NCI-H1105 treated with DMSO at 0.1 percent for 48 hours (cell line): Measurements from ENCODE around the gene CCDC82.
"Not testable (repeated sequence)": the region's sequence is repeated elsewhere in the genome, so short reads cannot be mapped to it uniquely, and the experiment has no call there.

Experiments used
- DNase-seq: peaks from one replicate; lab custom pipeline; 2025; lab: John Stamatoyannopoulos, UW

Gene CCDC82

DNA sequence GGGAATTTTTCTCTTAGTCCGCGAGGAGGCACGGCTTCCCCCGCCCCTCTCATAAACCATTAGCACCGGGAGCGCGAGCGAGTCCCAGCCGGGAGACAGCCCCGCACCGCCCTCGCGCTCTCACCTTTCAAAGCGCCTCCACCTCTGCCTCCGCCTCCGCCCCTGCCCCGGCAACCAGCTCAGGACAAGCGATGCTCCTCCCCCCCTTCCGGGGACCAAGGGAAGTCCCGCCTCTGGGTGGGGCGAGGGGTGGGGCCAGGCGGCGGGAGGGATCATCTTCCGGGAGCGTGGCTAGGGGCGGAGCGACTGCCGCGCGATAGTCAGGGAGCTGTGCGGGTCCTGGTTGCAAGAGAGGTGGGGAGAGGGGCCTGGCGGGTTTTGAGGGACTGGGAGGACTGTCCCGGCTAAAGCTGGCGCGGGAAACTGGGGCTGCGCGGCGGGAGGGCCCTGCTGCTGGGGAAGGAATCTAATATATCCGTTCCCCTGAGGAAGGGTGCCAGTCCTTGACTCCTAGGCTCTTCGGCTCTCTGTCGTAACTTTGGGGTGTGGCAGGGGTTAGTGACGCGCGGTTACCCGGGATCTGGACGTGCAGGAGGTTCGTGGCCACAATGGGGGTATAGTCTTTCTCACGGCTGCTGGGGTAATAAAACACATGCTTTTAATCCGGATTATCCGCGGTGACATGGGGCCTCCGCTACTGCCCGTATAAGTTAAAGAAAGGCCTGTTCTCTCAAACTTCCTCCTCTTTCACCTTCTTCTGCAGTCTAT, at the start of gene CCDC82, which contains the start of gene JRKL:
Gene CCDC82, minus strand, starts transcription at position 193 of the 768 bp plus-strand sequence. CDS start 5,165 bp downstream, outside the sequence.
Gene JRKL, plus strand, starts transcription at position 294 of the 768 bp plus-strand sequence. CDS start 637 bp downstream, outside the sequence.
- peak; percentile 90 for DNase-seq

GRCh38 chr11:96432654-96433053, 42.9 kb upstream of the CCDC82 start:
- not testable (repeated sequence) for DNase-seq

- no peak for DNase-seq
Measured at GRCh38 chr11:96430668-96431067, 41.0 kb upstream of the CCDC82 start.

- DNase-seq = no peak
Measured at GRCh38 chr11:96424693-96425092, 35.0 kb upstream of the CCDC82 start.

DNA sequence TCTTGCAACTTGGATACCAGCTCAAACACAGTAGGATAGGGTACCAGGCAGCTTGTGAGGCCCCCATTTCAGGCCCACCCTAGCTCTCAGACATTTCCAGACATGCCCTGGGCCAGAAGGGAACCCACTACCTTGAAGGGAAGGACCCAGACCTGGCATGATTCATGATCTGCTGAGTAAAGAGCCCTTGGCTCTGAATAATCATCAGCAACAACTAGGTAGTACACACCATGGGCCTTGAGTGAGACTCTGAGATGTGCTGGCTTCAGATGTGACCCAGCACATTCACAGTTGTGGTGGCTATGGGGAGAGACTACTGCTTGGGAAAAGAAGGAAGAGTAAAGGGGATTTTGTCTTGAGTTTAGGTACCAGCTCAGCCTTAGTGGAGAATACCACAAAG, 23.7 kb upstream of the CCDC82 start:
- no peak for DNase-seq

DNA sequence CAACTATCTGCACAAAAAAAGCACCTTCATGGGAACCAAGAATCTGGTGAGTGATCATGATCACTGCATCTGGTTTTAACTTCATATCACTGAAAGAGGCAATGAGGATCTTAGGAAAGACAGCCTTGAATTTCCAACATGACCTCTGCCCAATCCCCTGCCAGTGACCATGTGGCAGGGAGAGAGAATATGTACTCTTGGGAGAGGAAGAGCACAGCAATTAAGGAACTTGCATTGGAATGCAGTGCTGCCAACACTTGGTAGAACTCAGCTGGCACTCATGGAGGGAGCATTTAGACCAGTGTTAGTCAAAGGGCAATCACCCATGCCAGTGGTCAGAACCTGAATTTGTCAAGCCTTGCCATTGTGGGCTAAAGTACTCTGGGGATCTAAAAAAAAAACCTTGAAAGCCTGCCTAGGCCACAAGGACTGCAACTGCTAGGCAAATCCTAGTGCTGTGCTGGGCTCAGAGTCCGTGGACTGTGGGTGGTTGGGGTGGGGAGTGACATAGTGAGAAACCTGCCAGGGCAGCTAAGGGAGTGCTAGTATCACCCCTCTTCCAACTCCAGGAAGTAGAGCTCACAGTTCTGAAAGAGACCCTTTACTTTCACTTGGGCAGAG, 23.2 kb upstream of the CCDC82 start:
- no peak for DNase-seq

GRCh38 chr11:96411412-96411811, 21.7 kb upstream of the CCDC82 start:
- peak; percentile 45 for DNase-seq

- DNase-seq = no peak
Measured at GRCh38 chr11:96400697-96401096, 11.0 kb upstream of the CCDC82 start.

- no peak for DNase-seq
Measured at GRCh38 chr11:96397863-96398262, 8.2 kb upstream of the CCDC82 start.

DNA sequence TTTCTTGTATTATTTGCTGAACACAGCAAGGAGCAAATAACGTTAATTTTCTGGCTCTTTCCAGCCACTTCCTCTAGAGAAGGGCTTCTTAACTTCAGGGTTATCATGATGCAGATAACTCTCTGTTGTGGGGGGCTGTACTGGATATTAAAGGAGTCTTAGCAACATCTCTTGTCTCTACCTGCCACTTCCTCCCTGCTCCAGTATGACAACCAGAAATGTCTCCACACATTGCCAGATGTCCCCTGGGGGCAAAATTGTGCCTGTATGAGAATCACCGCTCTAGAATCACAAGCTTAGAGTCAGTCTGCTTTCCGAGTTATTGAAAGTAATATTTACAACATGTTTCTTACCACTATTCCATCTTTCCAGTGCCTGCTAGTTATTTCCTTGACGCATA, 6.9 kb upstream of the CCDC82 start:
- no peak for DNase-seq

DNA sequence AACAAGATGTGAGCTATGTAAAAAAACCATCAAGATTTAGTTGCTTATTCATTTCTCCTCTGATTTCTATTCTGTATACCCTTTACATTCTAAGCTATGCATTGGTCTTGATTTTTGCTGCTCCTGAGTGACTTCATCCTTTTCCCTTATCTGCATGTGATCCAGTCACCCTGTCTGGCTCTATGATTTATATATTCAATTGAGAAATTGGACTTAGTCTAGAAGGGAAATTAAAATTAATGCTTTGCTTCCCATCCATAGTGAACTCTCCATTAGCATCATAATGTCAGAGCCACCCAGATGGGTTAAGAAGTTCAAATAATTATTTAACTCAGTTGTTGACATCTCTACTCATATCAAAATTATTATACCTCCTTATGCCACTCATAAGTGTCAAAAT, 5.1 kb upstream of the CCDC82 start:
- DNase-seq = no peak

- DNase-seq = peak; percentile 49
Measured at GRCh38 chr11:96393753-96394348, 4.1 kb upstream of the CCDC82 start.

DNA sequence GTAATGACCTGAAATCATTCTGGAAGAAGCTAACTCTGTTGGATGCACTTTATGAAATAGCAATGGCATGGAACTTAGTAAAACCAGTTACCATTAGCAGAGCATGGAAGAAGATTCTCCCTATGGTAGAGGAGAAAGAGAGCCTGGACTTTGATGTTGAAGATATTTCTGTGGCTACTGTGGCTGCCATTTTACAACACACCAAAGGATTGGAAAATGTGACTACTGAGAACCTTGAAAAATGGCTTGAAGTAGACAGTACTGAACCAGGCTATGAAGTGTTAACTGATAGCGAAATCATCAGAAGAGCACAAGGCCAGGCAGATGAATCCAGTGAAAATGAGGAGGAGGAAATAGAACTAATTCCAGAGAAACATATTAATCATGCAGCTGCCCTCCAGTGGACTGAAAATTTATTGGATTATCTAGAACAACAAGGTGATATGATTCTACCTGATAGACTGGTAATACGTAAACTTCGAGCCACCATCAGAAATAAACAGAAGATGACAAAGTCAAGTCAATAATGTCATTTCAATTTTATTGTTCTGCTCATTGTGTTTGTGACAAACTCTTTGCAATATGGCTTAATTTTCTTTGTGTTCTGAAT, 2.1 kb upstream of the CCDC82 start:
- DNase-seq = no peak

- no peak for DNase-seq
Measured at GRCh38 chr11:96390488-96390792, 728 bp upstream of the CCDC82 start.

GRCh38 chr11:96388891-96389719, 607 bp downstream of the CCDC82 start:
- peak; percentile 82 for DNase-seq

DNA sequence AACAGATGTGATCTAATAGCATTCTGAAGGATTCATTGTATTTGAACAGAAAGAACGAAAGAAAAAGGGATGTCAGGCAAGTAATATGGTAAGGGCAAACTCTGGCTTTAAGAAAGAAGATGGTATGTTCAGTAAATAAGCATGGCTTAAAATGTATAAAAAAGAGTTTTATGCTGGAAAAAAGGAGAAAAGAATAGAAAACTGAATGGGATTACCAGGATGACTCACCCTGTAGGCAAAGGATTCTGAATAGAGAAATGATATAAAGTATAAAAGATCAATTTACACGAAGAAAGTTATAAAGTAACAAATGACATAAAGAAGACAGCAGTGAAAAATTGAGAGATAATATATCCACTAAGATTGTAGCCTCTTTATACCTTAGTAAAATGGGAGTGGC, 4.5 kb downstream of the CCDC82 start:
- DNase-seq = no peak

DNA sequence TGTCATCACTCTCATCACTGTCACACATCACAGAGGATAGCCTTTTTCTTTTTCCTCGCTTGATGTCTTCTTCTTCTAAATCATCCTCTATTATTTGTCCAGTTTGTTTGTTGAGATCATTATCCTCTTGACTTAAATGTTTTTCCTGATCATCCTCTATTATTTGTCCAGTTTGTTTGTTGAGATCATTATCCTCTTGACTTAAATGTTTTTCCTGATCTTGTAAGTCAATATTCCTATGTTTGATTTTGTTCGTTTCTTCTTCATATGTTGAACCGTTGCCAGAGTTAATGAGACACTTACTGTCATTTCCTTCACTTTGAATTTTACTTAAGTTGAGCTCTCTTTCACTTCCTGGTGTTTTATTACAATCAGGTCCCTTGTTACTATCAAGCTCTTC, 5.6 kb downstream of the CCDC82 start:
- peak; percentile 89 for DNase-seq

DNA sequence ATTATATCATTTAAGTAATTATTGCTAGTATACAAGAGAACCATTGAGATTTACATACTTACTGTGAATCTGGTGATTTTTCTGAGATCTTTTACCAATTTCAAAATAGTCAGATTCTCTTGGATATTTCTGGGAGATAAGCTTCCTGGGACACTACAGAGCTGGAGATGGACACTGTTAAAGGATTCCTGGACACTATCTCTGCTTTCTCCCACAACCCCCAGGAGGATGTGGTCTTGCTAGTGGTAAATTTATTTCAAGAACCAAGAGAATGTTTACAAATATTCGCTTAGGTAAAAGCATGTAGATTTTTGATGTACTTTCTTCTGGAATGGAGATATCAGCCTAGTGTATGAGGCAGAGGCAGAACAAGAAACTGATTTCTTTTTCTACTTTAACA, 12.9 kb downstream of the CCDC82 start:
- DNase-seq = no peak

GRCh38 chr11:96373826-96374225, 15.9 kb downstream of the CCDC82 start:
- no peak for DNase-seq

GRCh38 chr11:96367342-96367741, 22.4 kb downstream of the CCDC82 start:
- no peak for DNase-seq

GRCh38 chr11:96366024-96366423, 23.7 kb downstream of the CCDC82 start:
- DNase-seq = no peak

DNA sequence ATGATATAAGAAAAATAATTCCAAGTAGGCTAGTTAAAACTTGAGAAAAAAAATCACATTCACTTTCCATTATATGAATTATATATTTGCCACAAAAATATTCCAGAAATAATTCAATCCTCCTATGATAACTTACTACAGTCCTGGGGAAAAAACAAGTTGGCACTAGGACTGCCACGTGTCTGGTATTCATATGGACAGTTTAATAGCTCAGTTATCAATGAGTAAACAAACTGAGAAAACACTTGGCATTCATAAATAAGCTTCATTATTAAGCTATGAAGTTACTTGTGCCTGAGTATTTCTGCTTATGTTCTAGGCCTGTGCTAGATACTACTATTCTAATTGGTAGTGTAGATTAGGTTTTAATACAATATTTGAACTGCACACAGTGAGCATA, 24.2 kb downstream of the CCDC82 start:
- DNase-seq = no peak
